Adipocyte (in vitro differentiated cells): Measurements from ENCODE around the gene PRKN.

Experiments used
- DNase-seq: peaks from one replicate; pipeline ENCODE4 v3.0.0-alpha.2; 2015; ENCODE audit warnings: low read depth
- H3K27me3 ChIP-seq: replicated peaks from 2 replicates; pipeline ENCODE4 v1.7.0; 2013; ENCODE audit warnings: mild to moderate bottlenecking, low read length, moderate library complexity; ENCODE audit not compliant: control insufficient read depth, insufficient read depth
- H3K36me3 ChIP-seq: 2 replicates; pipeline ENCODE4 v1.7.0; 2013; ENCODE audit warnings: low read length, mild to moderate bottlenecking, moderate library complexity; ENCODE audit not compliant: control insufficient read depth, insufficient read depth, severe bottlenecking
- H3K4me1 ChIP-seq: 2 replicates; pipeline ENCODE4 v1.7.0; 2013; ENCODE audit warnings: mild to moderate bottlenecking, low read length, moderate library complexity; ENCODE audit not compliant: control insufficient read depth, insufficient read depth
- H3K4me3 ChIP-seq: 2 replicates; pipeline ENCODE4 v1.7.0; 2013; ENCODE audit warnings: mild to moderate bottlenecking, low read length, moderate library complexity
- H3K9ac ChIP-seq: 2 replicates; pipeline ENCODE4 v1.7.0; 2013; ENCODE audit warnings: mild to moderate bottlenecking, low read length, moderate library complexity
- H3K9me3 ChIP-seq: 2 replicates; pipeline ENCODE4 v1.7.0; 2013; ENCODE audit warnings: mild to moderate bottlenecking, low read length, moderate library complexity; ENCODE audit not compliant: control insufficient read depth

The PRKN gene

DNA sequence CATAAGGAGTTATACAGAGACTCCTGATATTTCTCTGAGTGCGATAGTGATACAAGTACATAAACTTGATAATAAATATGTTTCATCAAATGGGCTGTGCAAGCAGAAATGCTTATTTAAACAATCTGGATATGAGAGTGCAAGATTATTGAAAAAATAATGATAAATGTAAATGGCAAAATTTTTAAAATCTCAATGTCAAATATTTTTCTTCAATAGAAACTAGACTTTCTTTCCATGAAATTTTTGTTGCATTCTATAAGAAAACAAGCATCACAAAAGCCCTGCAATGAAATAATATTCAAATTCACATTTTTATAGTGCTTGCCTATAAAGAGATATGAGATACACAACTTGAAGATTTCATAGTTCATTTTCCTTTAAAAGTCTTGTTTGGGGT, 2.9 kb upstream of the PRKN start:
- Histone ChIP-seq H3K9me3 (peaks cover 8% of the 10 kb centered on the region), H3K36me3 (no peaks in the 10 kb centered on the region), H3K9ac (no peak overlapping the region), H3K4me1 (peaks cover 8% of the 10 kb centered on the region), H3K27me3 (no peaks in the 10 kb centered on the region), H3K4me3 (no peak overlapping the region)
- no peak for DNase-seq

DNA sequence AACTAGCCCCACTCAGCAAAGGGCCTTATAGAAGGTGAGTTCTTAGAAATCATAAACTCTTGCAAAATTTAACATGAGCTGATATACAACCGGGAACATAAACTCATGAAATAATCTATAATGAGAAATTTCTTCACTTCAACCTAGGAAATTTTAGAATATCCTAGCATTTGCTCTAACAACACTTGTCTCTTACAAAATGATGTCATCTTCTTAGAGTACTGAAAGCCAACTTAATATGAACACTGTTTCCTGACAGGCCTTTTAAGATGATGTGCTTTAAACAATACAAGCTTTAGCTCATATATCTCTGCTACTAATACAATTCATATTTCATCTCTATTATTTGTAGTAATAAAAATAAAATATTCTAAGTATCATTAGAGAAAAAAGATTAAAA, 1.1 kb upstream of the PRKN start:
- no peaks in the 10 kb centered on the region for H3K27me3 ChIP-seq
- peaks cover 8% of the 10 kb centered on the region for H3K9me3 ChIP-seq
- no peak for DNase-seq
- H3K4me3 ChIP-seq = no peak overlapping the region
- H3K36me3 ChIP-seq = no peaks in the 10 kb centered on the region
- peaks cover 8% of the 10 kb centered on the region for H3K4me1 ChIP-seq
- H3K9ac ChIP-seq = no peak overlapping the region

DNA sequence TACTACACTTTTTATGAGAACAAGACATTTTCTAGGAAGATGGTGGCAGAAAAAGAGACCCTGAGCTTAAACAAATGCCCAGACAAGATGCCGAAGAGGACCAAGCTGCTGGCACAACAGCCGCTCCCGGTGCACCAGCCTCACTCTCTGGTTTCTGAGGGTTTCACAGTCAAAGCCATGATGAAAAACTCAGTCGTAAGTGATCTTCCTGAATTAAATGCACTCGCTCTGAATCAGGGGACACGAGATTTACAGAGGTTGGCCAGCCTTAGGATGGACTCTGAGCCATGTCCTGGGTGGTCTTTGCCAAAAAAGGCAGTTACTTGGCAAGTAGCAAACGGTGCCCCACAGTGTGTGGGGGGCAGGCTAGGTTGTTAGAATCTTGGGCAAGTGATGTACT, 631 bp upstream of the PRKN start:
- DNase-seq = peak; percentile 21
- Histone ChIP-seq H3K9me3 (peaks cover 8% of the 10 kb centered on the region), H3K4me3 (peak overlapping the region; percentile 91)

DNA sequence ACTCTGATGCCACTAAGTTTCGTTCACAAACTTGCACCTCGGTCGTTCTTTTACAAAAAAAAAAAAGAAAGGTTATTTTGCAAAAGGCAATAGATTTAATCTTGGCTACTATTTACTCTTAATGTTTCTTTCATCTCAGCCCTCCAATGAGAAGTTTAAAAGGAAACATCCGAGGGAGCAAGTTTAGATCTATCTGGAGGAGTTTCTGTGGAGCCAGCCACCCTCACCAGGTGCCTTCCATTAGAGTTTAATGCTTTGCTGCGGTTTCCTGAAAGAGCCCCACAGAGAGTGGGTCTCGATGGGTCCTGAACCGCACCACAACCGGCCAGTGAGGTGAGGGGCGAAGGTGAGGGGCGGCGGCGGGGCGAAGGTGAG, 632 bp downstream of the PRKN start:
- H3K4me1 ChIP-seq = peaks cover 8% of the 10 kb centered on the region
- peak; percentile 39 for DNase-seq
- H3K9me3 ChIP-seq = peaks cover 8% of the 10 kb centered on the region
- H3K36me3 ChIP-seq = no peaks in the 10 kb centered on the region
- H3K27me3 ChIP-seq = no peaks in the 10 kb centered on the region
- peak overlapping the region; percentile 91 for H3K9ac ChIP-seq
- peak overlapping the region; percentile 91 for H3K4me3 ChIP-seq

More for the DNA sequence above, 631 bp upstream of the PRKN start:
- no peaks in the 10 kb centered on the region for H3K27me3 ChIP-seq
- H3K9ac ChIP-seq = peak overlapping the region; percentile 72
- peaks cover 8% of the 10 kb centered on the region for H3K4me1 ChIP-seq
- no peaks in the 10 kb centered on the region for H3K36me3 ChIP-seq

DNA sequence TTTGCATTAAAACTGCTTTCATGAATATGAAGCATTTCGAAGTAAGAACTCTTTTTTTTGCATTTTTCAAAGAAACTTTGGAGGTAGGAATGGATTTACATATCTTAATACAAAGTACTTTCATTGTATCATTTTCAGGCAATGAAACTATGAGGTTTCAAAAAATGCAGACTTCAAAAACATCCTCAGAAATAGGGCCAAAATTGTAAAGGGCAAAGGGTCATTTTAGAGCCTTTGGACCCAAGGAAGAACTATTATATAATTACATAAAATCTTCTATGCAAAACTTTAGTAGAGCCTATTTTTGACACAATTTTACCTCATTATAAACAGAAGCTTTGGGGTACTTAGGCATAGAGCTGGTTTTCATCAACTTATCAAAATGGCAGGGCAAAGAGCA, 4.9 kb downstream of the PRKN start:
- H3K9me3 ChIP-seq = no peaks in the 10 kb centered on the region
- no peak overlapping the region for H3K4me3 ChIP-seq
- no peaks in the 10 kb centered on the region for H3K27me3 ChIP-seq
- H3K4me1 ChIP-seq = peaks cover 8% of the 10 kb centered on the region
- no peak for DNase-seq
- H3K9ac ChIP-seq = no peak overlapping the region
- H3K36me3 ChIP-seq = no peaks in the 10 kb centered on the region

DNA sequence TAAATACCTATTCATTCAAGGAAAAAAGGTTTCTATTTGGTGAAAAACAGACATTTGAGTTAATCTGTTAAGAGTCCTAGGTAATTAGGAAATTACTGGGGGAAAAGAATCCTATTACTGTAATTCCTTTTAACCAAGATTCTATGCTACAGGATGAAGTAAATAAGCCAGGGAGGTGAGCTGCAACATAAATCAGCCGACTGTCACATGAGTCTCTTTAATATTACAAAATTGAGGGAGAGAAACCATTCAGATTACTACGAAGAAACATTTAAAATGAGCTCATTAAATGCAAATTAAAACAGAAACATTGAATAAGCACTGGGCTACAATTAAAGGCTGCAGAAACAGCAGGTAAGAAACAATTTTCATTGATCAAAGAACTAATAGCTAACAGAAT, 5.3 kb downstream of the PRKN start:
- Histone ChIP-seq H3K36me3 (no peaks in the 10 kb centered on the region), H3K4me3 (no peak overlapping the region), H3K9ac (no peak overlapping the region), H3K9me3 (no peaks in the 10 kb centered on the region), H3K4me1 (peaks cover 8% of the 10 kb centered on the region), H3K27me3 (no peaks in the 10 kb centered on the region)
- no peak for DNase-seq

DNA sequence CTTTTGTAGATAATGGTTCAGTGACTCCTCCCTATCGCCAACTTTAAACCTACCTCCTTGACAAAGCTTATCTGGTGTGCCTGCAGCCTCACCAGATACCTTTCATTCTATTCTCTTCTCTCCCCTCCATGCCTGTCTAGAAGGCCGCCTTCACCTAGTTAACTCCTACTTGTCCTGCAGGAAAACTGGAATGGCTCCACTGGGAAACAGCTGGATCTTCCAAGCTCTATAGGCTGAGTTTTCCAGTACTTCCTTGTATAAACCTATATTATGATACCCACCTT, 6.2 kb downstream of the PRKN start:
- Histone ChIP-seq H3K36me3 (no peaks in the 10 kb centered on the region), H3K9me3 (no peaks in the 10 kb centered on the region), H3K4me3 (no peak overlapping the region), H3K27me3 (no peaks in the 10 kb centered on the region), H3K9ac (no peak overlapping the region), H3K4me1 (peaks cover 2% of the 10 kb centered on the region)
- no peak for DNase-seq

DNA sequence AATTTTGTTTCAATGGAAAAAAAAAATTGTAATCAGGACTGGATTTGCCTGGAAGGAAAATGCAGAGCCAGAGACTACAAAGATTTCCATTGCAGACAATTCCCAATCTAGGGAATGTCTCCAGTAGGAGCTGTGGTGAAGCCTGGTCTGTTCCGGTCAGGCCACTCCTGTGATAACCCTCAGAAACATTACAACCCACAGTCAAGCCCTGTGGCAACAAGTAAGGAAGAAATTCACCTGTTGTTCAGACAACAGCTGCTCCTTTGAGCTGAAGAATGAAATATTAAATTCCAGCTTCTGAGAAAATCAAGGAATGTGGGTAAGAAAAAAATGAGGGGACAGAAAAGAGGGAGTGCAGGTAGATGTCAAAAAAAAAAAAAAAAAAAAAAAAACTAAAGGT, 8.0 kb downstream of the PRKN start:
- no peaks in the 10 kb centered on the region for H3K9me3 ChIP-seq
- H3K27me3 ChIP-seq = no peaks in the 10 kb centered on the region
- no peak overlapping the region for H3K9ac ChIP-seq
- DNase-seq = no peak
- H3K4me3 ChIP-seq = no peak overlapping the region
- no peaks in the 10 kb centered on the region for H3K36me3 ChIP-seq
- H3K4me1 ChIP-seq = no peaks in the 10 kb centered on the region

DNA sequence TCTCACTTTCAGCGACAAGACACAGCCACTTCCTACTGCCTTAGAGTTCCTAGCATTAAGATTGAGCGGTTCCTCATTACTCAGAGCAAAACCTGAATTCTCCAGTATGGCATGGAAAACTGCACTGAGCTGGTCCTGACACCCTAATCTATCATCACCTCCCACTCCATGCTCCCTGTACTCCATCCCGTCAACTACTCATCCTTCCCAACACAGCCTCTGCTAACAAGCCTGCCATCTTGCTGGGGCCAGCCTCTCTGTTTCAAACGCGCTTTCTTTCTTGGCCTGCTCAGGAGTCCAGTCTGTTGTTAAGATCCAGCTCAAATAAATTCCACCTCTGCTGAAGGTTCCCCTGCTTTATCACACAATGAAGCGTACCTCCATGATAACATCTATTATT, 12.0 kb downstream of the PRKN start:
- H3K9me3 ChIP-seq = no peaks in the 10 kb centered on the region
- DNase-seq = no peak
- no peak overlapping the region for H3K4me3 ChIP-seq
- peaks cover 15% of the 10 kb centered on the region for H3K4me1 ChIP-seq
- H3K27me3 ChIP-seq = no peaks in the 10 kb centered on the region
- H3K36me3 ChIP-seq = no peaks in the 10 kb centered on the region
- H3K9ac ChIP-seq = no peak overlapping the region

DNA sequence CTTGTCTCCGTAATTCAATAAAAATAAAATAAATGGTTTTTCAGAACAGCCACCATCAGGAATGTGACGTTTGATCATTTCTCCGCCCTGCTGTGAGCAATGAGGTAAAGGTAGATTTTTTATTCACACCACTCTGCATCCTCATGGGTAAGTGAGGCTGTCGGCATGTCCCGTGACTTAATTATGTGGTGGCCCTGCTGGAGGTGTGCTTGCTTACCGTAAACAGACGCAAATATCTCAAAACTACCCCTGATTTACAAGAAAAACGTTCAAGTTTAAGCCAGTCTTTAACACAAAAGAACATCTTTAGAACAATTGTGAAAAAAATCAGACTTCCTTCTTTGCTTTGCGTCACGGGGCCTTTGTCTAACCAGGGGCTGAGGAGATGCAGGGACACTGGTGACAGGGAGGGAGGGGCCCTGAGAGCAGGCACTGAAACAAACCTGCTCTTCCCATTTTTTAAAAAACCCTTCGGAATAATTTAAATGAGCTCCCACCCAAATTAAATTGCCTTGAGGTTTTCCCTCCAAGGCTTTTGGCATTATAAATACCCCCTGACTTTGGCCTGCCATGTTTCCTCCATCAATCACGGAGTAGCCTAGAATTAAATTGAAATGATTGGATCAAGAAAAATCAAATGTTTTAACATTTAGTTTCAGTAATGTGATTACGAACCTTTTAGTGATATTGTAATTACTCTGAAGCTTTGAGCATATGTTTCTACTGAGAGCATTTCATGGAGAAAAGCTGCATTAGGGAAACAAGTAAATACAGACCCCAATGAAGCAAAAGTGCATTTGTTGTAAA, 13.4 kb downstream of the PRKN start:
- Histone ChIP-seq H3K27me3 (no peaks in the 10 kb centered on the region), H3K36me3 (no peaks in the 10 kb centered on the region), H3K4me1 (peaks cover 15% of the 10 kb centered on the region), H3K9ac (no peak overlapping the region), H3K9me3 (no peaks in the 10 kb centered on the region), H3K4me3 (no peak overlapping the region)
- DNase-seq = no peak

DNA sequence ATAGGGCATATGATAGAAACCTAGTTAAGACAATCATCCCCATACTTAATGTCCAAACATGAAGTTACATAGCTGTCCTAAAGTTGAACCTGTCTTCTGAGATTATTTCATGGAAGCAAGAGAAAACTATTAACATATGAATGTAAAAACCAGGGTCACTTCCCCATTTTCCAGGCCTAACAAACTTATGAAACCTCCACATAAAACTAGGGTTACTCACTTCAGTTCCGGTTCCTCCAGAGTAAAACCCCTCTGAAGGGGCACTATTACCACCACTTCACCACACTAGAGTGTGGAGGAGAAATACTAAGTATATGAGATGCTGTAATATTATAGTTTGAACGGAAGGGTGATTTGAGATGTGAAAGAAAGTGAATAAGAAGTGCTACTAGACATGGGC, 14.9 kb downstream of the PRKN start:
- Histone ChIP-seq H3K9me3 (no peaks in the 10 kb centered on the region), H3K4me3 (no peak overlapping the region), H3K9ac (no peak overlapping the region), H3K36me3 (no peaks in the 10 kb centered on the region), H3K27me3 (no peaks in the 10 kb centered on the region), H3K4me1 (peaks cover 15% of the 10 kb centered on the region)
- no peak for DNase-seq

DNA sequence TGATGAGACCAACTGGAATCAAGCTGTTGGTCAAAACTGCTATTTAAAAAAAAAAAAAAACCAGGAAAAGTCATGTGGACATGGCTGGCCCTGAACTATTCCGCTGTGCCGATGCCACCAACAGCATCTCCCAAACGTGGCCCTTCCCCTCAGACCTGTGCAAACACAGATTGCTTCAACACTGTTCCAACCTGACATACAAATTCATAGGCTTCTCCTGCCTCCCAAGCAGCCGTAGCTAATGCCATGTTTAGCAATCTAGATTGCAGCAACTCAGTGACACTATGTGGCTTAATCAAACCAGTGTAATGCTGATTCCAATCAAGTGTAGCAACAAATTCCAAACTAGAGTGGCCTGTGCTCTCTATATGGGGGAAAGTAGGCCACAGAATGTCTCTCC, 16.2 kb downstream of the PRKN start:
- no peaks in the 10 kb centered on the region for H3K36me3 ChIP-seq
- H3K9ac ChIP-seq = no peak overlapping the region
- no peaks in the 10 kb centered on the region for H3K9me3 ChIP-seq
- no peak for DNase-seq
- peaks cover 15% of the 10 kb centered on the region for H3K4me1 ChIP-seq
- no peak overlapping the region for H3K4me3 ChIP-seq
- no peaks in the 10 kb centered on the region for H3K27me3 ChIP-seq
